Activated T-helper 1 cell treated with Interleukin-2 at 50 U/mL for 16 hours (primary cell): ENCODE data around the gene ERAL1.
"Not testable (repeated sequence)": the region's sequence is repeated elsewhere in the genome, so short reads cannot be mapped to it uniquely, and the experiment has no call there.

Experiments
- DNase-seq: peaks from one replicate; pipeline ENCODE4 v3.0.0-alpha.2; 2020; ENCODE audit warnings: low read depth

Gene ERAL1

GRCh38 chr17:28899212-28899815 is 44.5 kb downstream of the ERAL1 start:
- DNase-seq, result no peak

GRCh38 chr17:28900986-28901726 is 46.3 kb downstream of the ERAL1 start:
- DNase-seq, result no peak

GRCh38 chr17:28901866-28902818 is 47.3 kb downstream of the ERAL1 start:
- no peak for DNase-seq

- DNase-seq, result peak; percentile 95
Measured at GRCh38 chr17:28902819-28903545, 48.2 kb downstream of the ERAL1 start, which contains the start of gene DHRS13. Gene DHRS13 (minus strand): TSS chr17:28903079. CDS start chr17:28902944, 135 bp downstream.

- not testable (repeated sequence) for DNase-seq
Measured at GRCh38 chr17:28903546-28903841, 48.7 kb downstream of the ERAL1 start.

GRCh38 chr17:28904800-28905199 is 50.0 kb downstream of the ERAL1 start:
- no peak for DNase-seq

- no peak for DNase-seq
Measured at GRCh38 chr17:28906276-28906675, 51.5 kb downstream of the ERAL1 start.

GRCh38 chr17:28906706-28907438 is 52.1 kb downstream of the ERAL1 start:
- DNase-seq, result no peak

GRCh38 chr17:28907709-28908475 is 53.1 kb downstream of the ERAL1 start:
- DNase-seq, result no peak

- no peak for DNase-seq
Measured at GRCh38 chr17:28908640-28909167, 53.9 kb downstream of the ERAL1 start.

- no peak for DNase-seq
Measured at GRCh38 chr17:28910534-28910933, 55.7 kb downstream of the ERAL1 start.
